A549 (cell line): ENCODE measurements around the gene ANKRD50. TPM values are rescaled to one million over a fixed set of nuclear protein-coding genes. Genes with fewer than 3 reads are reported as not detected.

Experiments used
- ATAC-seq, 2 experiments: fragments of 200-7000 bp in 1 of 2; fragments of >200 bp in 1 of 2; cut with Nextera tagmentation in 1 of 2; cut with Tn5 transposase in 1 of 2; 3 replicates each; pipeline versions ENCODE4 v1.8.0 to v1.9.1; 2018 to 2020; ENCODE audit warnings: mild to moderate bottlenecking in 1 of 2, moderate library complexity in 1 of 2
- CTCF ChIA-PET: fragments of 300-600 bp; sonication (Branson Sonifier 250); formaldehyde crosslinking; extraction: SDS; loops from one replicate; lab custom pipeline; 2021; ENCODE audit warnings: antibody characterized with exemption, inconsistent platforms; lab: Yijun Ruan, JAX
- POLR2A ChIA-PET: fragments of 350-600 bp; formaldehyde crosslinking; extraction: SDS; loops from one replicate; lab custom pipeline; 2021; ENCODE audit warnings: antibody characterized with exemption, inconsistent platforms; lab: Yijun Ruan, JAX
- DNase-seq, 2 experiments: peaks; one replicate each; pipeline versions ENCODE4 v3.0.0 to v3.0.0-alpha.2; 2011 to 2016; ENCODE audit warnings: low read depth in 1 of 2, low spot score in 1 of 2
- FAIRE-seq: peaks from 2 replicates; lab custom pipeline; 2011; peaks lifted over from hg19 to GRCh38; lab: Jason Lieb, UNC
- H3K27ac ChIP-seq, 2 experiments: fragments of >200 bp; sonication (Bioruptor Twin); formaldehyde crosslinking; 3 replicates each; pipeline ENCODE4 v1.5.1; 2016 to 2017
- H3K4me1 ChIP-seq: fragments of >200 bp; sonication (Bioruptor Twin); formaldehyde crosslinking; 3 replicates; pipeline ENCODE4 v1.6.1; 2016
- H3K4me2 ChIP-seq: fragments of >200 bp; sonication (Bioruptor Twin); formaldehyde crosslinking; 3 replicates; pipeline ENCODE4 v1.6.1; 2016
- H3K4me3 ChIP-seq: fragments of >200 bp; sonication (Bioruptor Twin); formaldehyde crosslinking; 3 replicates; pipeline ENCODE4 v1.5.1; 2016
- H3K9me3 ChIP-seq: fragments of >200 bp; sonication (Bioruptor Twin); formaldehyde crosslinking; 3 replicates; pipeline ENCODE4 v1.6.1; 2016
- BHLHE40 ChIP-seq: IDR thresholded peaks from 2 replicates; pipeline ENCODE4 v1.6.1; 2012; ENCODE audit warnings: low read depth, low read length, inconsistent platforms
- CEBPB ChIP-seq, 2 experiments: fragments of >200 bp in 1 of 2; sonication (Bioruptor Twin) in 1 of 2; formaldehyde crosslinking in 1 of 2; IDR thresholded peaks; 2 replicates each; pipeline ENCODE4 v1.6.1; 2012 to 2016
- EHF ChIP-seq: fragments of 250-450 bp; sonication (Bioruptor Pico); IDR thresholded peaks from 2 replicates; pipeline ENCODE4 v1.5.0; 2020; ENCODE audit warnings: mild to moderate bottlenecking
- ESRRA ChIP-seq: fragments of 150-350 bp; IDR thresholded peaks from 2 replicates; pipeline ENCODE4 v1.6.1; 2014; ENCODE audit warnings: mild to moderate bottlenecking, low read length, borderline replicate concordance
- FOSL2 ChIP-seq, 2 experiments: fragments of 450-650 bp in 1 of 2; fragments of >200 bp in 1 of 2; sonication (Bioruptor Twin) in 1 of 2; formaldehyde crosslinking; IDR thresholded peaks; 2 replicates each; pipeline versions ENCODE4 v1.5.0 to v1.6.1; 2016 to 2020; ENCODE audit warnings: mild to moderate bottlenecking in 1 of 2, moderate library complexity in 1 of 2
- GATA3 ChIP-seq: IDR thresholded peaks from 2 replicates; pipeline ENCODE4 v1.6.1; 2012; ENCODE audit warnings: borderline replicate concordance
- HDAC2 ChIP-seq: fragments of 200-600 bp; sonication (generic); IDR thresholded peaks from 2 replicates; pipeline ENCODE4 v1.6.1; 2016
- HOXB13 ChIP-seq: fragments of 250-450 bp; sonication (Bioruptor Pico); IDR thresholded peaks from 2 replicates; pipeline ENCODE4 v1.5.0; 2020; ENCODE audit warnings: low read depth, mild to moderate bottlenecking, moderate library complexity
- JUN ChIP-seq, 2 experiments: fragments of >200 bp; sonication (Bioruptor Twin); formaldehyde crosslinking; IDR thresholded peaks; 2 replicates in 1 of 2; 3 replicates in 1 of 2; pipeline ENCODE4 v1.6.1; 2016 to 2017
- KDM5A ChIP-seq: fragments of 200-600 bp; sonication (generic); IDR thresholded peaks from 2 replicates; pipeline ENCODE4 v1.6.1; 2016; ENCODE audit warnings: antibody characterized with exemption, mild to moderate bottlenecking
- MAFK ChIP-seq: fragments of 450-650 bp; IDR thresholded peaks from 2 replicates; pipeline ENCODE4 v1.6.1; 2014; ENCODE audit not compliant: partially characterized antibody
- NFE2L2 ChIP-seq: fragments of 150-350 bp; conservative IDR thresholded peaks from 2 replicates; pipeline ENCODE4 v1.6.1; 2014; ENCODE audit warnings: low read length
- NPAS2 ChIP-seq: fragments of 250-450 bp; sonication (Bioruptor Pico); IDR thresholded peaks from 2 replicates; pipeline ENCODE4 v1.8.0; 2022; ENCODE audit warnings: mild to moderate bottlenecking, moderate library complexity, borderline replicate concordance
- RFX5 ChIP-seq: fragments of 450-650 bp; IDR thresholded peaks from 2 replicates; pipeline ENCODE4 v1.7.1; 2014; ENCODE audit warnings: antibody characterized with exemption, mild to moderate bottlenecking, moderate library complexity
- TFCP2L1 ChIP-seq: fragments of 250-450 bp; sonication (Bioruptor Pico); IDR thresholded peaks from 2 replicates; pipeline ENCODE4 v1.5.0; 2021; ENCODE audit warnings: mild to moderate bottlenecking
- ZNF302 ChIP-seq: fragments of 250-450 bp; sonication (Bioruptor Pico); IDR thresholded peaks from 2 replicates; pipeline ENCODE4 v1.9.0; 2021; ENCODE audit warnings: inconsistent platforms, mild to moderate bottlenecking, moderate library complexity
- WGBS: methylation state at CpG from one replicate; pipeline ENCODE4 v1.1.6; 2017; ENCODE audit errors: missing lambda C conversion rate; 5-methylcytosine and 5-hydroxymethylcytosine counted together
- polyA plus RNA-seq, 4 experiments: library from polyadenylated mRNA; depleted of rRNA in 3 of 4; stranded (reverse); fragments of >200 nt; fragmentation: RNase III in 1 of 4; extraction: RNeasy Plus Mini Kit Qiagen cat#74134 plus additional on column Dnase treatment in 1 of 4; gene quantifications; 2 replicates in 3 of 4; 3 replicates in 1 of 4; pipeline ENCODE4 v1.2.3, GENCODE V29; 2011 to 2017
- TF ChIP-seq, protein P1 (sequence below): fragments of >200 bp; sonication (Bioruptor Twin); formaldehyde crosslinking; IDR thresholded peaks from 3 replicates; pipeline ENCODE4 v1.6.1; 2016
- TF ChIP-seq, protein P2 (sequence below): IDR thresholded peaks from 2 replicates; pipeline ENCODE4 v1.6.1; 2012; ENCODE audit warnings: low read depth, borderline replicate concordance
- TF ChIP-seq, protein P3 (sequence below): fragments of 200-600 bp; sonication (generic); IDR thresholded peaks from 2 replicates; pipeline ENCODE4 v1.6.1; 2016; ENCODE audit warnings: antibody characterized with exemption, mild to moderate bottlenecking, moderate library complexity

ANKRD50 gene
- polyA plus RNA-seq, 2 of the 4 experiments (the other 2 are of a cell fraction) = 6.5 to 13.0 TPM

DNA sequence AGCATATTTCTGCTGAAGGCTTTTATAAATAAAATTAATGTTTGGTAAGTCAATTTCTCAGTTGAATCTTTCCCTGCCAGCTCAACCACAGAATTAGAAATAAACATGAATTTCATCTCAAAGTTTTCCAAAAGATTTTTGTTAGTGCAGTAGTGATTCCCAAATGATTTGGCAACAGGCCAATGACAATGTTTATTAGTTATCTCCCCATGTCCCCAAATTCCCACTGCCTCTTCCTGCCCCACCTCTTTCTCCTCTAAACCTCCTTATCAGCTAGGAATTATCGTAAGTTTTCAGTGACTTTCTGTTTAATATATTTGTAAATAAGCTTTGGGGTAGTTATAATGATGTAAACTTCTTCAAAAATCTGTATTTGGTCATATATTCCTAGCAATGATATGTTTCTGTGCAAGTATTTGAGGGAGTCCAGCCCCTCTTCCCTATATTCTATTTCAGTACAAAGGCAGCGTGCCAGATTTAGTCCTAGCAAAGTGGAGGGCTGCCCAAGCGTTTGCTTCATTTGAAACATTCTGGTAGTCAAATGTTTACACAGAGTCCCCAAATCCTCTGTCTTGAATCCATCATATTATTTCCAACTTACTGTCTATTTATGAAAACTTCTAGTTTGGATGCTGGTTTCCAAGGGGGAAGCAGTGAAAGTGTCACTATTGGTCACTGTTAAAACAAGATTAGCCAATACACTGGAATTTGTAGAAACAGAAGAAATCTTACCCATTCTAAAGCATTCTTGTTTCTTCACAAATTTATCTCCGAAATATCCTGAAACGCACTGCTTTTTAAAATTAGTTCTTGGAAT, 33.7 kb upstream of the ANKRD50 start:
- FAIRE-seq (no peak), DNase-seq (no peak), ATAC-seq (no peak)
- H3K27ac ChIP-seq = no peak overlapping the region
- POLR2A ChIA-PET = no interaction called here
- 82% methylated on average over 5 of the region's 5 CpGs for WGBS
- no peaks in the 10 kb centered on the region for H3K4me1 ChIP-seq
- CTCF ChIA-PET = no interaction called here
- TF ChIP-seq ESRRA (no peak), RFX5 (no peak), MAFK (no peak), ZNF302 (CRISPR knock-in tag) (no peak), JUN (IDR thresholded peaks at IDR 0.05) (no peak), EHF (CRISPR knock-in tag) (no peak)
- H3K4me3 ChIP-seq = no peak overlapping the region
- no peak overlapping the region for H3K4me2 ChIP-seq
- no peaks in the 10 kb centered on the region for H3K9me3 ChIP-seq

DNA sequence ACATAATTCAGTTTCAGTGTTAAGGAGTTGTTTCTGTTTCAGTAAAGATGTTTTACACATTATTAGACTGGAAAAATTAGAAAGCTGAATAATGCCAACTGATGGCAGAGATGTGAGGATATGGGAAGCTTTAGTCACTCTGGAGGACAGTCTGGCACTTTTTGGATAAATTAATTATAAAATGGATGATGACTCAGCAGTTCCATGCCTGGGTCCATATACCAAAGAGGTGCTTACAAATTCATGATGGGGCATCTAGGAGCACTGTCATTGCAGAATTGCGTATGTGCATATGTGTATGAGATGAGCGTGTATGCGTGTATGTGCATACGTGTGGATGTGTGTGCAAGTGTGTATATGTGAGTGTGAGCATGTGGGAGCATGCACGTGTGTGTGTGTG, 31.2 kb upstream of the ANKRD50 start:
- Histone ChIP-seq H3K27ac (no peak overlapping the region), H3K4me1 (no peaks in the 10 kb centered on the region), H3K4me3 (no peak overlapping the region), H3K4me2 (no peak overlapping the region), H3K9me3 (no peaks in the 10 kb centered on the region)
- FAIRE-seq (no peak), DNase-seq (no peak), ATAC-seq (no peak)
- POLR2A ChIA-PET = no interaction called here
- CTCF ChIA-PET = no interaction called here
- 75% methylated on average over 5 of the region's 5 CpGs for WGBS
- TF ChIP-seq CEBPB (IDR thresholded peaks at IDR 0.05) (no peak), NFE2L2 (peak; percentile 47; the same call in 1 of the 2 replicates), GATA3 (no peak), HDAC2 (no peak), FOSL2 (IDR thresholded peaks at IDR 0.05) (no peak), FOSL2 (CRISPR knock-in tag; IDR thresholded peaks at IDR 0.05) (no peak), KDM5A (no peak), MAFK (peak; percentile 88), HOXB13 (no peak), NPAS2 (CRISPR knock-in tag) (no peak), TFCP2L1 (no peak)

GRCh38 chr4:124740501-124740900, 28.0 kb upstream of the ANKRD50 start:
- FAIRE-seq = no peak
- Histone ChIP-seq H3K27ac (no peak overlapping the region), H3K9me3 (no peaks in the 10 kb centered on the region), H3K4me2 (no peak overlapping the region), H3K4me1 (no peaks in the 10 kb centered on the region), H3K4me3 (no peak overlapping the region)
- ATAC-seq = no peak
- CTCF ChIA-PET = no interaction called here
- no peak for TF ChIP-seq ESRRA
- TF ChIP-seq ZNF302 (CRISPR knock-in tag) = no peak
- TF ChIP-seq, protein P1, sequence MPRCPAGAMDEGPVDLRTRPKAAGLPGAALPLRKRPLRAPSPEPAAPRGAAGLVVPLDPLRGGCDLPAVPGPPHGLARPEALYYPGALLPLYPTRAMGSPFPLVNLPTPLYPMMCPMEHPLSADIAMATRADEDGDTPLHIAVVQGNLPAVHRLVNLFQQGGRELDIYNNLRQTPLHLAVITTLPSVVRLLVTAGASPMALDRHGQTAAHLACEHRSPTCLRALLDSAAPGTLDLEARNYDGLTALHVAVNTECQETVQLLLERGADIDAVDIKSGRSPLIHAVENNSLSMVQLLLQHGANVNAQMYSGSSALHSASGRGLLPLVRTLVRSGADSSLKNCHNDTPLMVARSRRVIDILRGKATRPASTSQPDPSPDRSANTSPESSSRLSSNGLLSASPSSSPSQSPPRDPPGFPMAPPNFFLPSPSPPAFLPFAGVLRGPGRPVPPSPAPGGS = no peak
- TF ChIP-seq HOXB13 = no peak
- TF ChIP-seq, protein P2, sequence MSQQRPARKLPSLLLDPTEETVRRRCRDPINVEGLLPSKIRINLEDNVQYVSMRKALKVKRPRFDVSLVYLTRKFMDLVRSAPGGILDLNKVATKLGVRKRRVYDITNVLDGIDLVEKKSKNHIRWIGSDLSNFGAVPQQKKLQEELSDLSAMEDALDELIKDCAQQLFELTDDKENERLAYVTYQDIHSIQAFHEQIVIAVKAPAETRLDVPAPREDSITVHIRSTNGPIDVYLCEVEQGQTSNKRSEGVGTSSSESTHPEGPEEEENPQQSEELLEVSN = no peak
- no peak for TF ChIP-seq JUN (IDR thresholded peaks at IDR 0.05)
- no peak for TF ChIP-seq BHLHE40
- TF ChIP-seq, protein P3, sequence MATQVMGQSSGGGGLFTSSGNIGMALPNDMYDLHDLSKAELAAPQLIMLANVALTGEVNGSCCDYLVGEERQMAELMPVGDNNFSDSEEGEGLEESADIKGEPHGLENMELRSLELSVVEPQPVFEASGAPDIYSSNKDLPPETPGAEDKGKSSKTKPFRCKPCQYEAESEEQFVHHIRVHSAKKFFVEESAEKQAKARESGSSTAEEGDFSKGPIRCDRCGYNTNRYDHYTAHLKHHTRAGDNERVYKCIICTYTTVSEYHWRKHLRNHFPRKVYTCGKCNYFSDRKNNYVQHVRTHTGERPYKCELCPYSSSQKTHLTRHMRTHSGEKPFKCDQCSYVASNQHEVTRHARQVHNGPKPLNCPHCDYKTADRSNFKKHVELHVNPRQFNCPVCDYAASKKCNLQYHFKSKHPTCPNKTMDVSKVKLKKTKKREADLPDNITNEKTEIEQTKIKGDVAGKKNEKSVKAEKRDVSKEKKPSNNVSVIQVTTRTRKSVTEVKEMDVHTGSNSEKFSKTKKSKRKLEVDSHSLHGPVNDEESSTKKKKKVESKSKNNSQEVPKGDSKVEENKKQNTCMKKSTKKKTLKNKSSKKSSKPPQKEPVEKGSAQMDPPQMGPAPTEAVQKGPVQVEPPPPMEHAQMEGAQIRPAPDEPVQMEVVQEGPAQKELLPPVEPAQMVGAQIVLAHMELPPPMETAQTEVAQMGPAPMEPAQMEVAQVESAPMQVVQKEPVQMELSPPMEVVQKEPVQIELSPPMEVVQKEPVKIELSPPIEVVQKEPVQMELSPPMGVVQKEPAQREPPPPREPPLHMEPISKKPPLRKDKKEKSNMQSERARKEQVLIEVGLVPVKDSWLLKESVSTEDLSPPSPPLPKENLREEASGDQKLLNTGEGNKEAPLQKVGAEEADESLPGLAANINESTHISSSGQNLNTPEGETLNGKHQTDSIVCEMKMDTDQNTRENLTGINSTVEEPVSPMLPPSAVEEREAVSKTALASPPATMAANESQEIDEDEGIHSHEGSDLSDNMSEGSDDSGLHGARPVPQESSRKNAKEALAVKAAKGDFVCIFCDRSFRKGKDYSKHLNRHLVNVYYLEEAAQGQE = no peak
- WGBS = 86% methylated on average over 1 of the region's 1 CpG
- no peak for DNase-seq
- POLR2A ChIA-PET = no interaction called here
